Measurements from ENCODE around the gene RGL1.

DNA sequence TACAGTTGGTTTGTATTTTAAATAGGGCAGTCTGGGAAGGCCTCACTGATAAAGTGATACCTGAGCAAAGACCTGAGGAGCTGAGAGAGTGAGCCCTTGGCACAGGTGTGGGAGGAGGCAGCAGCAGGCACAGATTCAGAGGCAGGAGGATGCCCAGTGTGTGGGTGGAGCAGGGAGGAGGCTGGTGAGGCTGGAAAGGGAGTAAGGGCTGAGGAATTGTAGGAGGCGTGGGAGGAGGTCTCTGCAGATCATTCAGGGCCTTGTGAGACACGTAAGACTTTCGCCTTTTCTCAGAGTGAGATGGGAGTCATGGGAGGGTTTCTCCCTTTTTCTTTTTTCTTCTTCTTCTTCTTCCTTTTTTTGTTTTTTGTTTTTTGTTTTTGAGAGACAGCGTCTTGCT is 58.0 kb downstream of the RGL1 start:
- TF ChIP-seq, protein P1, sequence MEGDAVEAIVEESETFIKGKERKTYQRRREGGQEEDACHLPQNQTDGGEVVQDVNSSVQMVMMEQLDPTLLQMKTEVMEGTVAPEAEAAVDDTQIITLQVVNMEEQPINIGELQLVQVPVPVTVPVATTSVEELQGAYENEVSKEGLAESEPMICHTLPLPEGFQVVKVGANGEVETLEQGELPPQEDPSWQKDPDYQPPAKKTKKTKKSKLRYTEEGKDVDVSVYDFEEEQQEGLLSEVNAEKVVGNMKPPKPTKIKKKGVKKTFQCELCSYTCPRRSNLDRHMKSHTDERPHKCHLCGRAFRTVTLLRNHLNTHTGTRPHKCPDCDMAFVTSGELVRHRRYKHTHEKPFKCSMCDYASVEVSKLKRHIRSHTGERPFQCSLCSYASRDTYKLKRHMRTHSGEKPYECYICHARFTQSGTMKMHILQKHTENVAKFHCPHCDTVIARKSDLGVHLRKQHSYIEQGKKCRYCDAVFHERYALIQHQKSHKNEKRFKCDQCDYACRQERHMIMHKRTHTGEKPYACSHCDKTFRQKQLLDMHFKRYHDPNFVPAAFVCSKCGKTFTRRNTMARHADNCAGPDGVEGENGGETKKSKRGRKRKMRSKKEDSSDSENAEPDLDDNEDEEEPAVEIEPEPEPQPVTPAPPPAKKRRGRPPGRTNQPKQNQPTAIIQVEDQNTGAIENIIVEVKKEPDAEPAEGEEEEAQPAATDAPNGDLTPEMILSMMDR (conservative IDR thresholded peaks at IDR 0.05), result no peak
- no peak for TF ChIP-seq ZFX (IDR thresholded peaks at IDR 0.05)
